ENCODE data around the gene SGPL1. TPM values are rescaled to one million over a fixed set of nuclear protein-coding genes. Genes with fewer than 3 reads are reported as not detected.

The SGPL1 gene
- total RNA-seq, 1 experiment from 2014 or later: 69.4 TPM

DNA sequence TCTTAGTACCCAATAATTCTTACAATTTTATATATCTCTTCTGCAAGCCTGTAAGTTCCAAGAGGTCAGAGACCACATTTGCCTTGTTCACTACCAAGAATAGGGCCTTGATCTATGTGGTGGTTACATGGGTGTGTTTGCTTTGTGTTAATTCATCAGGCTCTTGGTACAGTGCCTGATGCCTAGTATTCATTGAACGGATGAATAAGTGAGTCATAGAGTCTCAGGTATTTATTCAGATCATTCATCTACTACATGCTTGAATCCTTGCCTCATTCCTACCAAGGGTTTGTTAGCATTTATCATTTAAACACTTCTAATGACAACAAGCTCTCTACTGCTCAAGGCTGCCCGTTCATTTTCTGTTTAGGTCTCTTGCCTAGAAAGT is 11.3 kb upstream of the SGPL1 start:
- no peak overlapping the region for H3K4me2 ChIP-seq (ENCODE audit: low read length)
- ChIA-PET RAD21 (ENCODE audit: low non-redundant PET in 1 of 2, low total read pairs in 2 of 2, uncharacterized antibody in 2 of 2, unreplicated experiment in 2 of 2) (no interaction called here), POLR2A (no interaction called here), CTCF (no interaction called here)
- no peak overlapping the region for H2AFZ ChIP-seq (ENCODE audit: low read depth, low read length, poor library complexity, severe bottlenecking)
- H3K27ac ChIP-seq (ENCODE audit: low read depth, low read length): no peak overlapping the region
- no peaks in the 10 kb centered on the region for H3K79me2 ChIP-seq (ENCODE audit: insufficient read depth, low read length)
- H4K20me1 ChIP-seq (ENCODE audit: insufficient read depth): no peaks in the 10 kb centered on the region
- H3K9ac ChIP-seq (ENCODE audit: low read length): no peak overlapping the region
- H3K4me1 ChIP-seq (ENCODE audit: control insufficient read depth in 1 of 2, insufficient read depth in 2 of 2, low read length in 2 of 2): peaks cover 0 to 8% of the 10 kb centered on the region in 2 experiments; a peak in 1 of 4 replicates
- no peaks in the 10 kb centered on the region for H3K9me3 ChIP-seq (ENCODE audit: control insufficient read depth in 1 of 2, insufficient read depth in 1 of 2, low read depth in 1 of 2, low read length in 2 of 2)
- no peak for TF ChIP-seq FOSL1 (IDR thresholded peaks at IDR 0.05; ENCODE audit: low read depth)
- no peak for TF ChIP-seq ZNF274 (IDR thresholded peaks at IDR 0.05; ENCODE audit: low read depth, low read length)
- TF ChIP-seq, protein P1, sequence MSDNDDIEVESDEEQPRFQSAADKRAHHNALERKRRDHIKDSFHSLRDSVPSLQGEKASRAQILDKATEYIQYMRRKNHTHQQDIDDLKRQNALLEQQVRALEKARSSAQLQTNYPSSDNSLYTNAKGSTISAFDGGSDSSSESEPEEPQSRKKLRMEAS (IDR thresholded peaks at IDR 0.05): no peak
- no peaks in the 10 kb centered on the region for H3K9me2 ChIP-seq (ENCODE audit: insufficient read depth)
- no peaks in the 10 kb centered on the region for H3K36me3 ChIP-seq (ENCODE audit: control insufficient read depth in 1 of 2, insufficient read depth in 2 of 2, low read length in 2 of 2)
- no TSS peak for BruUV-seq (replicated peaks)
- no peak for DNase-seq (ENCODE audit: low read depth, low spot score)
- intact Hi-C loops (cut with micrococcal nuclease): no loop called here
- H3K27me3 ChIP-seq (ENCODE audit: insufficient read depth, low read length): no peaks in the 10 kb centered on the region
- H3K4me3 ChIP-seq (replicated peaks in 1 of 2; ENCODE audit: low read depth in 1 of 2, low read length in 2 of 2): no peak overlapping the region
- no peak for ATAC-seq

DNA sequence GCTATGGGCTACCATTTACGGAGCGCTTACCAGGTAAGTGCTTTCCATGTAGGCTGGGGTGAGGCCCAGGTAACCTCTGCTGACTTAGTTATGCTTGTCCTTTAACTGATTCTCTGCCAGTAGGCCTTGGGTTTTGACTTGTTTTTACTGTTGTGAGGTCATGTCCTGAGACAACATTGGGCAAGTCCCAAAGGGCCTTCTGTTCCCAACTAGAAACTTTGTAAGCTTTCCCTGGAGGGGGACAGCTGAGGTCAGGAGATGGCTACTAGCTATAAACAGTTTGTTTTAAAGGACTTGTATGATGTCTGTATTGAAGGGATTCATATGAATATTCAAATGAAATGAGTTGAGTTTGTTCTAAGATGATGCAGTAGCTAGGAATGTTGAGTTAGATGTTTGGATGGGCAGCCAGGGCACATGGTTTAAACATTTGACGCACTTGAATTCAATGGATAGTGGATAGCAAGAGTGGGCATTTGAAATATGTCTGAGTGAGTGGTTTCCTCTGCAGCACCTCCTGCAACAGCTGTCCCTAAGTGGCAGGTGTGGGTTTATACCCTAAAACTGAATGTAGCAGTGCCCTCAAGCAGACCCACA is 10.0 kb upstream of the SGPL1 start:
- no peaks in the 10 kb centered on the region for H4K20me1 ChIP-seq (ENCODE audit: insufficient read depth)
- H3K36me3 ChIP-seq (ENCODE audit: control insufficient read depth in 1 of 2, insufficient read depth in 2 of 2, low read length in 2 of 2): no peaks in the 10 kb centered on the region
- H3K9ac ChIP-seq (ENCODE audit: low read length): no peak overlapping the region
- H3K79me2 ChIP-seq (ENCODE audit: insufficient read depth, low read length): no peaks in the 10 kb centered on the region
- H3K4me3 ChIP-seq (replicated peaks in 1 of 2; ENCODE audit: low read depth in 1 of 2, low read length in 2 of 2): no peak overlapping the region
- H2AFZ ChIP-seq (ENCODE audit: low read depth, low read length, poor library complexity, severe bottlenecking): no peak overlapping the region
- intact Hi-C loops (cut with micrococcal nuclease): no loop called here
- peaks cover 0 to 8% of the 10 kb centered on the region in 2 experiments; a peak in 1 of 4 replicates for H3K4me1 ChIP-seq (ENCODE audit: control insufficient read depth in 1 of 2, insufficient read depth in 2 of 2, low read length in 2 of 2)
- H3K9me3 ChIP-seq (ENCODE audit: control insufficient read depth in 1 of 2, insufficient read depth in 1 of 2, low read depth in 1 of 2, low read length in 2 of 2): no peaks in the 10 kb centered on the region
- CTCF ChIA-PET: no interaction called here
- H3K9me2 ChIP-seq (ENCODE audit: insufficient read depth): no peaks in the 10 kb centered on the region
- H3K4me2 ChIP-seq (ENCODE audit: low read length): no peak overlapping the region
- POLR2A ChIA-PET: no interaction called here
- no peaks in the 10 kb centered on the region for H3K27me3 ChIP-seq (ENCODE audit: insufficient read depth, low read length)
- no peak overlapping the region for H3K27ac ChIP-seq (ENCODE audit: low read depth, low read length)
- ATAC-seq (no peak), DNase-seq (ENCODE audit: low read depth, low spot score) (no peak)
- no TSS peak for BruUV-seq (replicated peaks)
- RAD21 ChIA-PET (ENCODE audit: low non-redundant PET in 1 of 2, low total read pairs in 2 of 2, uncharacterized antibody in 2 of 2, unreplicated experiment in 2 of 2): no interaction called here
- TF ChIP-seq, protein P2, sequence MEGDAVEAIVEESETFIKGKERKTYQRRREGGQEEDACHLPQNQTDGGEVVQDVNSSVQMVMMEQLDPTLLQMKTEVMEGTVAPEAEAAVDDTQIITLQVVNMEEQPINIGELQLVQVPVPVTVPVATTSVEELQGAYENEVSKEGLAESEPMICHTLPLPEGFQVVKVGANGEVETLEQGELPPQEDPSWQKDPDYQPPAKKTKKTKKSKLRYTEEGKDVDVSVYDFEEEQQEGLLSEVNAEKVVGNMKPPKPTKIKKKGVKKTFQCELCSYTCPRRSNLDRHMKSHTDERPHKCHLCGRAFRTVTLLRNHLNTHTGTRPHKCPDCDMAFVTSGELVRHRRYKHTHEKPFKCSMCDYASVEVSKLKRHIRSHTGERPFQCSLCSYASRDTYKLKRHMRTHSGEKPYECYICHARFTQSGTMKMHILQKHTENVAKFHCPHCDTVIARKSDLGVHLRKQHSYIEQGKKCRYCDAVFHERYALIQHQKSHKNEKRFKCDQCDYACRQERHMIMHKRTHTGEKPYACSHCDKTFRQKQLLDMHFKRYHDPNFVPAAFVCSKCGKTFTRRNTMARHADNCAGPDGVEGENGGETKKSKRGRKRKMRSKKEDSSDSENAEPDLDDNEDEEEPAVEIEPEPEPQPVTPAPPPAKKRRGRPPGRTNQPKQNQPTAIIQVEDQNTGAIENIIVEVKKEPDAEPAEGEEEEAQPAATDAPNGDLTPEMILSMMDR (IDR thresholded peaks at IDR 0.05 in 2 of 3, conservative IDR thresholded peaks at IDR 0.05 in 1 of 3; ENCODE audit: borderline replicate concordance in 1 of 3, insufficient read depth in 1 of 3, low read depth in 2 of 3, low read length in 2 of 3): no peak
- no peak for TF ChIP-seq POLR2AphosphoS5 (IDR thresholded peaks at IDR 0.05; ENCODE audit: low read depth, low read length)
- no peak for TF ChIP-seq ELF1 (IDR thresholded peaks at IDR 0.05; ENCODE audit: borderline replicate concordance, low read depth)
- TF ChIP-seq EGR1 (IDR thresholded peaks at IDR 0.05; ENCODE audit: low read depth): no peak
- TF ChIP-seq TCF7L2 (IDR thresholded peaks at IDR 0.05; ENCODE audit: borderline replicate concordance, extremely low read depth, insufficient read depth, insufficient read length): no peak
- TF ChIP-seq, protein P3, sequence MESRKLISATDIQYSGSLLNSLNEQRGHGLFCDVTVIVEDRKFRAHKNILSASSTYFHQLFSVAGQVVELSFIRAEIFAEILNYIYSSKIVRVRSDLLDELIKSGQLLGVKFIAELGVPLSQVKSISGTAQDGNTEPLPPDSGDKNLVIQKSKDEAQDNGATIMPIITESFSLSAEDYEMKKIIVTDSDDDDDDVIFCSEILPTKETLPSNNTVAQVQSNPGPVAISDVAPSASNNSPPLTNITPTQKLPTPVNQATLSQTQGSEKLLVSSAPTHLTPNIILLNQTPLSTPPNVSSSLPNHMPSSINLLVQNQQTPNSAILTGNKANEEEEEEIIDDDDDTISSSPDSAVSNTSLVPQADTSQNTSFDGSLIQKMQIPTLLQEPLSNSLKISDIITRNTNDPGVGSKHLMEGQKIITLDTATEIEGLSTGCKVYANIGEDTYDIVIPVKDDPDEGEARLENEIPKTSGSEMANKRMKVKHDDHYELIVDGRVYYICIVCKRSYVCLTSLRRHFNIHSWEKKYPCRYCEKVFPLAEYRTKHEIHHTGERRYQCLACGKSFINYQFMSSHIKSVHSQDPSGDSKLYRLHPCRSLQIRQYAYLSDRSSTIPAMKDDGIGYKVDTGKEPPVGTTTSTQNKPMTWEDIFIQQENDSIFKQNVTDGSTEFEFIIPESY (IDR thresholded peaks at IDR 0.05; ENCODE audit: extremely low read depth, insufficient replicate concordance, low read length): no peak
- TF ChIP-seq CBX3 (IDR thresholded peaks at IDR 0.05; ENCODE audit: low read depth): no peak
- no peak for TF ChIP-seq ZFX (IDR thresholded peaks at IDR 0.05)
- TF ChIP-seq YY1 (IDR thresholded peaks at IDR 0.05; ENCODE audit: extremely low read depth, insufficient replicate concordance, low read depth, low read length): no peak

Measured in HCT116 (cell line).